PC-3 (cell line): ENCODE measurements around the gene COL5A2. TPM values are rescaled to one million over a fixed set of nuclear protein-coding genes. Genes with fewer than 3 reads are reported as not detected.

Source experiments
- ATAC-seq: fragments of 200-7000 bp; cut with Tn5 transposase; 2 replicates; pipeline ENCODE4 v1.9.1; 2020; ENCODE audit warnings: mild to moderate bottlenecking, moderate library complexity
- BruUV-seq: library from RNA; stranded (reverse); fragments of 400-500 nt; replicated peaks from 2 replicates; lab custom pipeline; 2021; lab: Mats Ljungman, UMichigan
- CTCF ChIA-PET: fragments of 300-600 bp; sonication (Branson Sonifier 250); formaldehyde crosslinking; loops from one replicate; lab custom pipeline; 2022; ENCODE audit warnings: antibody characterized with exemption; lab: Charles Lee
- POLR2A ChIA-PET: fragments of 300-600 bp; sonication (Branson Sonifier 250); formaldehyde crosslinking; loops from one replicate; lab custom pipeline; 2022; ENCODE audit warnings: antibody characterized with exemption; ENCODE audit not compliant: unreplicated experiment; lab: Charles Lee
- DNase-seq: peaks from one replicate; pipeline ENCODE4 v3.0.0-alpha.2; 2015
- H2AFZ ChIP-seq: fragments of 300-600 bp; sonication (generic); 2 replicates; pipeline ENCODE4 v1.6.0; 2016; ENCODE audit warnings: antibody characterized with exemption, low read length
- H3F3A ChIP-seq: fragments of 300-600 bp; sonication (generic); one replicate; pipeline ENCODE4 v1.6.0; 2017; ENCODE audit warnings: antibody characterized with exemption, low read length, control low read depth, mild to moderate bottlenecking; ENCODE audit not compliant: unreplicated experiment
- H3K27ac ChIP-seq: fragments of 300-600 bp; sonication (generic); 2 replicates; pipeline ENCODE4 v1.5.1; 2016; ENCODE audit warnings: mild to moderate bottlenecking, low read length
- H3K27me3 ChIP-seq: fragments of 300-600 bp; sonication (generic); 2 replicates; pipeline ENCODE4 v1.6.1; 2016; ENCODE audit warnings: low read length, mixed read lengths
- H3K36me3 ChIP-seq: fragments of 300-600 bp; sonication (generic); 2 replicates; pipeline ENCODE4 v1.6.1; 2016; ENCODE audit warnings: low read depth, mixed run types, low read length, mixed read lengths
- H3K4me1 ChIP-seq: fragments of 300-600 bp; sonication (generic); 2 replicates; pipeline ENCODE4 v1.5.1; 2016; ENCODE audit warnings: low read length; ENCODE audit not compliant: insufficient read depth
- H3K4me2 ChIP-seq: fragments of 300-600 bp; sonication (generic); 2 replicates; pipeline ENCODE4 v1.6.0; 2016; ENCODE audit warnings: low read length
- H3K4me3 ChIP-seq: fragments of 300-600 bp; sonication (generic); 2 replicates; pipeline ENCODE4 v1.5.1; 2016; ENCODE audit warnings: mild to moderate bottlenecking, low read length, mixed read lengths
- H3K79me2 ChIP-seq: fragments of 300-600 bp; sonication (generic); 2 replicates; pipeline ENCODE4 v1.6.1; 2017; ENCODE audit warnings: low read length, mixed read lengths
- H3K9ac ChIP-seq: fragments of 300-600 bp; sonication (generic); 2 replicates; pipeline ENCODE4 v1.6.0; 2016; ENCODE audit warnings: mild to moderate bottlenecking, low read length
- H3K9me2 ChIP-seq: fragments of 300-600 bp; sonication (generic); replicated peaks from 2 replicates; pipeline ENCODE4 v1.6.1; 2016; ENCODE audit warnings: mixed run types, low read length, mixed read lengths
- H3K9me3 ChIP-seq: fragments of 300-600 bp; sonication (generic); 2 replicates; pipeline ENCODE4 v1.6.1; 2016; ENCODE audit warnings: low read length, mixed read lengths
- H4K20me1 ChIP-seq: fragments of 300-600 bp; sonication (generic); 2 replicates; pipeline ENCODE4 v1.6.1; 2016; ENCODE audit warnings: low read length, mixed read lengths
- CTCF ChIP-seq: fragments of 300-600 bp; sonication (generic); conservative IDR thresholded peaks from 2 replicates; pipeline ENCODE4 v1.5.1; 2017; ENCODE audit warnings: antibody characterized with exemption, low read depth, mild to moderate bottlenecking, low read length
- EZH2 ChIP-seq: fragments of 300-600 bp; sonication (generic); IDR thresholded peaks from one replicate; pipeline ENCODE4 v1.6.1; 2017; ENCODE audit warnings: antibody characterized with exemption, mild to moderate bottlenecking, low read length; ENCODE audit not compliant: unreplicated experiment
- EZH2phosphoT487 ChIP-seq: fragments of 300-600 bp; sonication (generic); IDR thresholded peaks from 2 replicates; pipeline ENCODE4 v1.6.1; 2018; ENCODE audit warnings: mild to moderate bottlenecking, antibody characterized with exemption, low read length, borderline replicate concordance
- intact Hi-C: fragments of 100-400 bp; cut with micrococcal nuclease; formaldehyde crosslinking; loops from 2 replicates; pipeline ENCODE4 v1.9.0; 2023
- total RNA-seq: library from RNA; depleted of rRNA; stranded (reverse); fragments of >200 nt; gene quantifications from 2 replicates; pipeline ENCODE4 v1.2.3, GENCODE V29; 2014

Gene COL5A2
- total RNA-seq, 1 experiment from 2014 or later = 56.2 TPM

DNA sequence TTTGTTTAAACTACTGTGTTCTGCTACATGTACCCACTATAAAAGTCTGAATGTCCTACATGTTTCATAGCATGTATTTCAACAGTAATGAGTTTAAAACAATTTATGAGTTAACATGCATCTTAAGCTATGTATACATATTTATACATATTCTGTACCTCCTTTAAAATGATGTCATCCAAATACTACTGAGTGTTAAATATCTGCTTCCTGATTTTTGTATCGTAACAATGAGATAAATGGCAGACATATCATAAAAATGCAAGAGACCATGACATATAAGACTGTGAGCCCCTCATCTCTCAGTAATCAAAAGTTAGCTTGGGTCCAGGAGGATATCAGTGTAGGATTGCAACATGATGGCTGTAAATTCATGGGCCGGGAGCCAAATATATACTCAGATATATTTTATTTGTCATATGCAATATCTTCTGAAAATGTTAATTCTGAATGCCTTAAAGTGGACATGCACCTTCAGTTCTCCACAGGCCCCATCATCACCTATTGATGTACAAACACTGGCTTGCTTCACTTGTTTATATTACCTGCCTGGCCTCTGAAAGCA is 3.6 kb downstream of the COL5A2 start:
- H4K20me1 ChIP-seq = no peaks in the 10 kb centered on the region
- DNase-seq (no peak), ATAC-seq (no peak)
- intact Hi-C loops = loop anchor here (5.0 kb wide), 1 partner anchor 46 kb away; no protein-coding TSS in a partner anchor
- peaks cover 6% of the 10 kb centered on the region; the same call in 1 of the 2 replicates for H3K4me1 ChIP-seq
- H3K36me3 ChIP-seq = no peaks in the 10 kb centered on the region
- no peaks in the 10 kb centered on the region for H3K27me3 ChIP-seq
- ChIA-PET CTCF (no interaction called here), POLR2A (interaction anchor here (0.7 kb wide), 1 partner anchor 57 kb away, joined by 3 read pairs; no protein-coding TSS in a partner anchor)
- H3K9me2 ChIP-seq = no peaks in the 10 kb centered on the region
- BruUV-seq = no TSS peak
- H3F3A ChIP-seq = no peaks in the 10 kb centered on the region
- H3K4me2 ChIP-seq = no peak overlapping the region
- no peak overlapping the region for H3K9ac ChIP-seq
- TF ChIP-seq CTCF (no peak), EZH2 (no peak), EZH2phosphoT487 (no peak)
- H3K27ac ChIP-seq = no peak overlapping the region
- 0 out of 2 replicates have a peak, but pooled peaks cover 3% of the 10 kb centered on the region for H3K79me2 ChIP-seq
- H3K9me3 ChIP-seq = no peaks in the 10 kb centered on the region
- H2AFZ ChIP-seq = no peak overlapping the region
- H3K4me3 ChIP-seq = no peak overlapping the region

DNA sequence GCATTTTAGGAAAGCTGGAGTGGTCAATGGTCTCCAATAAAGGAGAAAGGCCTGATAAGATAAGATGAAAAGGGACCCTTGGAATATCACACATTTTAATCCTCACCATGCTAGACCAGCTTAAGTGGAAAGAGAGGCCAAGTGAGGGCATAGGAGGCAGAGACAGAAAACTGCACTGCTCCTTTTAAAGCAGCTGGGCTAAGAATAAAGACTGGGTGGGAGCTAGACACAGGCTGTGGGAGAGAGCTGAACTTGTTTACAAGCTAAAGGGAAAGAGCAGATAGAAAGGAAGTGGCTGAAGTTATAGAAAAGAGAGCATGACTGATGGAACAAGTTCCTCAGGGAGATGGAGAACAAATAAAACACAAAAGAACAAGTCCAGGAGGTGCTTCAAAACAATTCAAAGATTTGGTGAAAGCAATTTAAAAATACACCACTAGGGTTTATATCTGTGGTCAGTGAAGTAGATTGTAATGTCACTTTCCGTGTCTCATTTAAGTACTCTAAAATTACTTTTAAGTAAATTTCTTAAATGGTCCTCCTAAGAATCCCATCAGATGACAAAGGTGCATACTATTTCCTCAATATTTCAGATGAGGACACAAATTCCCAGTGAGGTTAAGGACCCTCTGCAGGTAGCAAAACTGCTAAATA is 7.5 kb downstream of the COL5A2 start:
- DNase-seq (peak; percentile 17), ATAC-seq (no peak)
- Histone ChIP-seq H3K79me2 (0 out of 2 replicates have a peak, but pooled peaks cover 3% of the 10 kb centered on the region), H3F3A (no peaks in the 10 kb centered on the region), H3K27ac (no peak overlapping the region), H3K9me2 (no peaks in the 10 kb centered on the region), H4K20me1 (no peaks in the 10 kb centered on the region), H3K4me2 (no peak overlapping the region), H2AFZ (no peak overlapping the region), H3K9me3 (no peaks in the 10 kb centered on the region), H3K27me3 (no peaks in the 10 kb centered on the region), H3K4me3 (no peak overlapping the region), H3K9ac (no peak overlapping the region), H3K36me3 (no peaks in the 10 kb centered on the region), H3K4me1 (peaks cover 6% of the 10 kb centered on the region; the same call in 1 of the 2 replicates)
- POLR2A ChIA-PET = no interaction called here
- intact Hi-C loops = loop anchor here (5.0 kb wide), 1 partner anchor 65 kb away; no protein-coding TSS in a partner anchor
- no TSS peak for BruUV-seq
- TF ChIP-seq CTCF = 0 out of 2 replicates have a peak, but pooled peaks have one; percentile 14
- no peak for TF ChIP-seq EZH2
- CTCF ChIA-PET = no interaction called here
